ENCODE data around the gene TRERF1.

Gene TRERF1

DNA sequence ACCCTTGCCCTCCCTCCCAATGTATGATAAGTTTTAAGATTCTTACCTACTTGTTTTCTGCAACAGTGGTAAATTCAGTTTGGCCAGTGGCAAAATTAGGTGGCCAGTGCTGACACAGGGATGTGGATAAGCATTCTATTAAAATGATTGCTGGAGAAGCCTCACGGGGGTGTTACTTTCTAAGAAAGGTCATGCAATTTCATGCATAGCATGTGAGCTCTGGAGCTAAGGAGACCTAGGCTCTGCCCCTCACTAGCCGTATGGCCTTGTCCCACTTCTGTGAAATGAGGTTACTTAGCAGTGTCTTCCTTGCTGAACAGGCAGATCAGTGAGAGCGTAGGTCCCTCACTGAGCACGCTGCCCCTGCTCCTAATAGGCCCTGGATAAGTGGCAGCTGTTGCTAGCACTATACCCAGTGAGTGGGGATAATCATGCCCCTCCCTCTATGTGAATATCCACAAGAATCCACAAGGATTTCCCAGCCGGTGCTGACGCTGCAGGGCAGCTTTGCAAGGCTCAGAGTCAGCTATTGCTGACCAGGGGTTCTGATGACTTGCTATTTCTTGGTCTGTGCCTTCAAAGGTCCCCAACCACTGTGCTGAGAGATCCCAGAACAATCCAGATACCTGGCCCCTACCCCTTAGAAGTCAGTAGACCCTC, 147.5 kb downstream of the TRERF1 start:
- DNase-seq (ENCODE audit: low read depth, low spot score) = no peak

DNA sequence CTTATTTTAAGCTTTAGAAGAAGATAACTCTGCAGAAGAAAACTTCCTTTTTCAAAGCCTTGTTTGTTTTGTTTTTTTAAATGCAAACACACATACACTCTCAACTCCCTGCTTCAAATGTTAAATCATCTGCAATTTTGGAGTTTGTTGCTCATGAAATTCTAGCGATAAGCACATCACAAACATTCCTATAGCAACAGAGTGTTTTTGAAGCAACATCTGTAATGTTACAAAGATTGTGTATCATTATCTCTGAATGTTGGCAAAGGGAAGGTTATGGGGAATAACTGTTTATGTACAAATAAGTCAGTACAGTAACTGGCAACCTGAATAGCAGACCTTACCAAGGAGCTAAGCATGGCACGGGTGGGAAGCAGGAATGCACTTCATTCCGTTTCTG, 149.3 kb downstream of the TRERF1 start:
- DNase-seq (ENCODE audit: low read depth, low spot score) = no peak

DNA sequence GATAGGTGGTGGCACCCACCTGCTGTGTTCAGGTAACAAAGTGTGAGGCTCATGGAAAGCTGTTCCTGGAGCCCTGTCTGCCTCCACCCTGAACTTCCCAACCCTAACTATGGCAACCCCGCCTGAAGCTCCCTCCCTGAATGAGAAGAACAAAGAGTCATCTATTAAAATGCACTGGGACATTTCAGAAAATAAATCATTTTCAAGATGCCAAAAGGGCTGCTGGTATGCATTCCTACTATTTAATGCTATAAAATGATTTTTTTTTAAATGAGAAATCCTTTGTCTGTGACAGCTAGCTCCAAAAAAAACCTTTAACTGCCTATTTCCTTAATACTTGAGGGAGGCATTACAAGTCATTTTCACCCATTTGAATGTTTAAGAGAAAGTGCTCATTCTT, 149.7 kb downstream of the TRERF1 start:
- DNase-seq (ENCODE audit: low read depth, low spot score) = no peak

DNA sequence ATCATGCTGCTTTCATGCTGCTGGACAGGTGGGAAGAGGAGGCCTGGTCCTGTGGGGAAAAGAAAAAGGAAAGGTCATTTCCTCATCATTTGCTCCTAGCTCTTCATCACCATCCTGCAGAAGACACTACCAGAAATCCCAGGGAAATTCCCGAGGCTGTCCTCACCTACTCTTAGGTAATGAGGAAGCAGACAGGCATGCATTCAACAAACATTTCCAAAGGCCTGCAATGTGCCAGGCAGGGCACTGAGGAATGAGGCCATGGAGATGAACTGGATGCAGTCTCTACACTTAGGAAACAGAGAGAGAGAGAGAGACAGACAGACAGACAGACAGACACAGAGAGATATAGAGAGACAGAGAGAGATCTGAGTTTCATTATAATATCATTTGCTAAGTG, 151.0 kb downstream of the TRERF1 start:
- DNase-seq (ENCODE audit: low read depth, low spot score) = no peak

DNA sequence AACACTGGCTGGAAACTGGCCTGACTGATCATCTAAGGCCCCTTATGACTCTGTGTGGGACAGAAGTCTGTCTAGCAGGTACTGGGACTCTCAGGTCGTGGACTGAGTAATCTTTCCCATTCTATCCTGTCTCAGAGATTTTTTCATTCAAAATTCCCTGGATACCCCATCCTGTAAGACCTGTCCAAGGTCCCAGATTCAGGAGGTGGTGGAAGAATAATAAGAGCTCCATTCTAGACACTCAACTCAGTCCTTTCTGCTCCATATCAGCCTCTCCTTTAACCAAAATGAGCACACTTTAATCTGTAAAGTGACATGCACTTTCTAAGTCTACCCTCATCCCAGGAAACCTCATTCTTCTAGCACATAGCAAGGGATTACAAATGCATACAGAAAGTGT, 151.5 kb downstream of the TRERF1 start:
- no peak for DNase-seq (ENCODE audit: low read depth, low spot score)

DNA sequence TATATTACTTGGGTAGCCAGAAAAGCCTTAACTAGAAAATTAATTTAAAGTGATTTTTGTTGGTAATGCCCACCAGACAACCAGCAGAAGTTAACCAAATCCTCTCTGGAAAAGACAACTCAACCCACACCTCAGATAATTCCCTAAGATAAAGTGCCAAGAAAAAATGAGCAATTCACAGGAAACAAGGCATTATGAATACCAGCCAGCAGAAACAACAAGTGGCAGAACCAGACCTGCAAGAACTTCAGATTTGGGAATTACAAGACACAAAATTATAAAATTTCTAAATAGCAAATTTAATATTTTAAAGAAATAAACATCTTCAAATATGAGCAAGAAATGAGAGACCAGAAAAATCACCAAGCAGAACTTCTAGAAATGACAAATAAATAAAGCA, 154.1 kb downstream of the TRERF1 start:
- no peak for DNase-seq (ENCODE audit: low read depth, low spot score)

DNA sequence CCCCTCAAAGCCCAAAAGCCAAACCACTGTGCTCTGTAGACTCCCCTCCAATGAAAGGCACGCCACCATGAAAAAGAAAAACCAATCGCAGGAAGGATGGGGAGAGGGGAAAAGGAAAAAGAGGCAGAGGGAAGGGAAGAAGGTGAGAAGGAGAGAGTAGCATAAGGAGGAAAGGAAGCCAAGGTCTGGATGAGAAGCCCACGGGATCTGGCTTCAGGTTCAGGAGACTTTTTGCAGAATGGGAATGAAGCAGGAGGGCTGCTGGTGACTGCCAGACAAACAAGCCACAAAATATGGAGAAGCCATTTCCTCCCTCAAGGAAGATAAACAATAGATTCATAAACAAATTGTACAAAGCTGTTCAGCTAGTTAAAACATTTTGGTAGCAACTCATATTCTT, 155.1 kb downstream of the TRERF1 start:
- no peak for DNase-seq (ENCODE audit: low read depth, low spot score)

DNA sequence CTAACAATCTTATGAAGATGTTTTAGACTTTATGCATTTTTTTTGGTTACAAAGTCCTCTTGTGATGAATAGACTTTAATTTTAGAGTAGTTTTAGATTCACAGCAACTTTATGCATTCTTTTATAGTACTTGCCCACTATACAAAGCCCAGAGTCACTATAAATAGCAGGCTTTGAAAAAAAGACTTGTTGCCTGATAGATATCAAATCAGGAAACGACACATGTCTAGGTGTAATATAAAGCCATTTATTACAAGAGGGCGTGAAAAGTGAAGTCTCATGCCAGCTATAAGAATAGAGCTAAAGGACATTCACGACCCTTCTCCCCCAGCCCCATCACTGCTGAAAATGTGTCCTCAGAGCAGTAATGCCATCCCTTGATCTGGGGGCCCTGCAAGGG, 156.0 kb downstream of the TRERF1 start:
- DNase-seq (ENCODE audit: low read depth, low spot score) = no peak

DNA sequence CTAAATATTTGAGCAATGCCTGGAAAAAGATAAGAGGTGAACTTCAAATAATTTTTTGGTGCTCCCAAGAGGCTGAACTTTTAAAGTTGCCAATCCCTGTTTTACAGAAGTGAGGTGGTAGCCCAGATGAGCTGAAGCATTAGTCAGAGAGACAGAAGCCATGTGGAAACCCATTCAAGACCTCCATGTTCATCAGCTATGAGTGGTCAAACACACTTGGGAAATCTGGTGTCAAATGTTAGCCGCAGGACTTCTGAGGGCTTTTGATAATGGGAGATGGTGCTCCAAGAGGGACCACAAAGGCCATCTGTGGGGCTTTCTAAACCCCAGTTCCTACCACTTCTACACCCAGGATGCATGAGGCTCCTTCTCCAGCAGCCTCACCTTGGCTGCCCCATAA, 156.5 kb downstream of the TRERF1 start:
- no peak for DNase-seq (ENCODE audit: low read depth, low spot score)

DNA sequence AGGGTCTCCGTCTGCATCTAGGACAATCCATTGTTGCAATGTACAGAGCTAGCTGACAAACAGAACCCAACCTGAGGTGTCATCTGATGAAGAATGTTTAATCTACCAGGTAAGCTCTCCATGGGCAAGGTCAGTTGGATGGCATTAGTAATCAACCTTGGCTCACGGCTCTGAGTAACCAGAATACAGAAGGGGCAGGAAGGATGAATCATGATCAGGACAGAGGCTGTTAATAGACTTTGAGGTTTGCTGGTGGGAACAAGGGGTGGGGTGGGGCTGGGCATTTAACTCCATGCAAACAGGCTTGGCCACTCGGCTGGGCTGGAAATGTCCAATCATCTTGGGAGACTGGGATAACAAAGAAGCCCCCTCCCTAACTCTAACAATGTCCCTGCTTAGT, 157.0 kb downstream of the TRERF1 start:
- no peak for DNase-seq (ENCODE audit: low read depth, low spot score)

DNA sequence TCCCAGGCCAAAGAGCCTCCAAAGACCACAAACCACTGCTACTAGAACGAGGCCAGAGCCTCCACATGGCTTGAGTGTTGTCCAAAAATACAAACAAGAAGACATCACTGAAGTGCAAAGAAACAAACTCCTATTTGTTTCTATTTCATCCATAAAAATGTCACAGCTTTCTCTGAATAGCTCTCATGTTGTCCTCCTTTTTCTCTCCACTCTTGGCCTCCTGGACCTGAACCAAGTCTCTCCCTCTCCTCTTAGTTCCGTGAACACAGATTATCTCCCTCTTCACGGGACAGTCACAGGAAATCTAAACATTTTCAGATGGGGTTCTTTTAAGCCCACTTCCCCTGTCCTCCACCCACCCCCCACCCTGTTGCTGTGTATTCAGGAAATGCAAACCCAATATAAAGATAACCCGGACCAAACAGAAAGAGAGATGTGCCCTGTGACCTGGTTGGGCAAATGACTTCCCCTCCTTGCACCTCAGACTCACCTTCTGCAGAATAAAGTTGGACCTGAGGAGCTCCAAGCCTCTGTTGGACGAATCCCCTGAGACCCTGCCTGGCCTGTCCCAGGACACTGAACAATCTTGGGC, 158.2 kb downstream of the TRERF1 start:
- DNase-seq (ENCODE audit: low read depth, low spot score) = no peak

DNA sequence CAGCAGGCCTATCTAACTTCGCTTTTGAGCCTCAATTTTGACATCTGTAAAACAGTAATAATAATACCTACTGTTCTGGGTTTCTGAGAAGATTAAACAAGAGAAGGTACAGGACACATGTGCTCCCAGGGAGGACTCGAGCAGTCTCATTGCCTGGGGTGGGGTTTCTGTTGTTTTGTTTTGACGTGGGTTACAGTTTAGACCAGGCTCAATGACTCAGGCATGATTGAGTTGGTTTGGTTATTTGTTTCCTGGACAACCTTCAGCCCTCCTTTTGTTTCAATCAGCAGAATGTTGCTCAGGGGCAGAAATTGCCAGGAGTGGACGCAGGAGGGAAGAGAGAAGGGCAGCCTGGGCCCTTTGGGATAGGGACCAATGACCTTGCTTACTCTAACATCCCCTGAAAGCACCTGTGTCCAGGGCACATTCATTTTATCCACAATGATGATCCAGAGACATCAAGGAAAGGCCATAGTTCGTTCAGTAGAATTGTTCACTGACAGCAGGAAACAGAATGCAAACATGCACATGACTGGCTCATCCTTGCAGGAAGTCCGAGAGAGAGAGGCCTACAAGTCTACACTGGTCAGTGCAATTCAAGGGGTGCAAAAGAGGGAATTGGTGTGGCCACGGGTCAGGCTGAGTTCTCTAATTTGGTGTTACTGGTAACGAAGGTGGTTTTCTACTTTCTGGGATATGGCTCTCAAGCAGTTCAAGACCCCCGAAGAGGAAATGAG, 159.6 kb downstream of the TRERF1 start:
- DNase-seq (ENCODE audit: low read depth, low spot score) = no peak

DNA sequence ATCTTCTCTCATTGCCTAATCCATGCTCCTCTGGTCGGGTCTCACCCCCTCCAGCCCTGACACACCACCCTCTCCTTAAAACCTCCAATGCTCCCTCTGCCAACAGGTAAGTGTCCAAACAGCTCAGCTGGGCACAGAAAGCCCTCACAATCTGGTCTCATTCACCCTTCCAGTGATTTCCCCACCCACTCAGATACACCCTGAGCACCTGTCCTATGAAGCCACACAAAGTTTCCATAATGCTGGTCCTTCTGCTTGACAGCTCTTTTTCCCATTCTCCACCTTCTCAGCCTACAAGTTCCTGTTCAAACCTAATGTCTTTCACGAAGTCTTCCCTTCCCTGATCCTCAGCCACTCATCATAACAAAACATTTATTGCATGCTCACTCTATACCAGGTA, 164.0 kb downstream of the TRERF1 start:
- DNase-seq (ENCODE audit: low read depth, low spot score) = no peak

DNA sequence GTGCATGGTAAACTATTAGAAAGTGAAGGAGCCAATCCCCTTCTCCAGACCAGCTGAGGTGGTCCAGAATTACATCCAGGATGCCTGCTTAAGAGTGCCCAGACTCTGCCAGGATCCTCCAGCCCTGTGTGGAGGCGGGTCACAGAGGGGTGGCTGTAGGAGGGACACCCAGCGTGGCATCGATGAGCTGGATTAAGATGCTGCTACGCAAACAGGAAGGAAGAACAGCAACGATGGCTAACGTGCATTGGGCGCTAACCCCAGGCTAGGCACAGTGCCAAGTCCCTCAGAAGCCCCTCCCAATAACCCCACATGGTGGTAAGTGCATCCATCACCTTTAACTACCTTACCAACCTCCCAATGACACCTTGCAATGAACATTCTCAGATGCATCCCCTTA, 170.2 kb downstream of the TRERF1 start:
- no peak for DNase-seq (ENCODE audit: low read depth, low spot score)

DNA sequence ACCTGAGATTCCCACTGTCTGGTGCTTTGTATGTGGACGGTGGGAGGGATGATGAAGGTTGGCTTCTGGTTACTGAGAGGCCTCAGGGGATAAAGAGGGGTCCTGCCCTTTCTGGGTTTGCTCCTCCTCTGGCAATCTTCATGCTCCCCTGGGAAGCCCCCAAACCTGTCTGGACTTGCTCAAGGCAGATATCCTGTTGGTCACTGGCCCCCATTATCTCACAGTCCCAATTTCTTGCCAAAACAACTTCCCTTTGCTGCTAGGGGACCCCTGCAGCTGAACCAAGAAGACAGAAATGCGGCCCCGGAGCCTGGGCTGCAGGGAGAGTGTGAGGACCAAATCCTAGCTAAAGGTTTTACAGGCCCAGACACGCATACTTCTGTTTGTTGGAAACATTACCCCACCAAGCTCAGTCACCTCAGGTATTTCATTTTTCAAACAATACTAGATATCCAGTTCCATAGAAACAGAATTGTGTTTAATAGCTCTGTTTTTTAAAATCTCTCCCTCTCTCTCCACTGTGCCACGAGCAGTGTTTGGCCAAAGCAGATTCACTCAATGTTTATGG, 170.7 kb downstream of the TRERF1 start:
- DNase-seq (ENCODE audit: low read depth, low spot score) = no peak

DNA sequence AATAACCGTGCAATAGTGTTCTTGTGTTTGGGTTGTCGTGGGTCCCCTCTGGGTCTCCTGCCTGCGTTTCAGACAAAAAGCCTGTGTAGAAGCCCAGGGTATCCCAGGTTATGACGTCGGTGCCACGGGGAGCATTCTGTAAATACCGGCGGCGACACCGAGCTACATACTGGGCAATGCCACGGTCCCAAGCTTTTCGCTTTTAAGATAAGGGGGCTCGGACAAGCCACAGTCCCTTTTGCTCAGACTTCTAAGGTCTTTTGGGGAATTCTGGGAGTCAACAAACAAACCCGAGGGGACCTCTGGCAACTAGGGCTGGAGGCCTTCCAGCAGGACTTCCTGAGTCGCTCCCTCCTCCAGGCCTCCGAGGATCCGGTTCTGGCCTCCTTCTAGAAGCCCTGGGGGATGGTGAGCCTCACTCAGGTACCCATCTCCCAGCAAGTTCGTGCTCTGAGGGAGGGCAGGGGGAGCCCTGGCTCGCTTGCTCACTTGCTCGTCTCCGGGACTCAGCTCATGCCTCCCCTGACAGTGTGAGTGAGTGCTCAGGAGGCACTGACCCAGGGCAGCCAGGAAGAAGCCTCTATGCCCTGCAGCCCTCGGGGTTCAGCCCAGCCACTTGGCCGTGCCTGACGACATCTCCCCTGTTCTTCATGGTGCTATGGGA, 171.6 kb downstream of the TRERF1 start:
- DNase-seq (ENCODE audit: low read depth, low spot score) = no peak

DNA sequence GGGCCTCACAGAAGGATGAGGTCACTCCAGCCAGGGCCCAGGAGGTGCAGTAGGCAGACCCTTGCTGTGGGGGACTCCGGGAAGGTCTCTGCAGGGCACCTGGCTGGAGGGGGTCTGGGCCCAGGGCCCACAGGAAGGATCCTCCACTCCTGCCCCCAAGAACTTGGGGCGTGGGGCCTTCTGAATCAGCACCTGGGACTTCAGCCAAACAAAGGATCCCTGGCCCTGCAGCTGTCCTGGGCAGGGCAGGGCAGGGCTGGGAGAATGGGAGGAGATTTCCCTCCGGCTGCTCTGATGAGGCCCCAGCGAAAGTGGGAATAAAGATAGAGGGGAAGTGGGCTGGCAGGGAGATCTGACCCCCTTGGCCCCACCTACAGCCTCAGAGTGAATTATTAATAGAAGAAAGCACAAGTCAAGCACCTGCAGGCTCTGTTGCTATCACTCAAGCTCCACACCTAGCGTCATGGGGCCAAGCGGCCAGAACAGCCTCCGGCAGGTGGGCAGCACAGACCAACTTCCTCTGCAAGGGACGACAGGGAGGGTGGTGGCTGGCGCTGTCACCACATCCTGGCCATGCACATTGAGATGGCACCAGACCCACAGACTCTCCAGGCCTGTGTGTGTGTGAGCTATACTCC, 172.5 kb downstream of the TRERF1 start:
- no peak for DNase-seq (ENCODE audit: low read depth, low spot score)

DNA sequence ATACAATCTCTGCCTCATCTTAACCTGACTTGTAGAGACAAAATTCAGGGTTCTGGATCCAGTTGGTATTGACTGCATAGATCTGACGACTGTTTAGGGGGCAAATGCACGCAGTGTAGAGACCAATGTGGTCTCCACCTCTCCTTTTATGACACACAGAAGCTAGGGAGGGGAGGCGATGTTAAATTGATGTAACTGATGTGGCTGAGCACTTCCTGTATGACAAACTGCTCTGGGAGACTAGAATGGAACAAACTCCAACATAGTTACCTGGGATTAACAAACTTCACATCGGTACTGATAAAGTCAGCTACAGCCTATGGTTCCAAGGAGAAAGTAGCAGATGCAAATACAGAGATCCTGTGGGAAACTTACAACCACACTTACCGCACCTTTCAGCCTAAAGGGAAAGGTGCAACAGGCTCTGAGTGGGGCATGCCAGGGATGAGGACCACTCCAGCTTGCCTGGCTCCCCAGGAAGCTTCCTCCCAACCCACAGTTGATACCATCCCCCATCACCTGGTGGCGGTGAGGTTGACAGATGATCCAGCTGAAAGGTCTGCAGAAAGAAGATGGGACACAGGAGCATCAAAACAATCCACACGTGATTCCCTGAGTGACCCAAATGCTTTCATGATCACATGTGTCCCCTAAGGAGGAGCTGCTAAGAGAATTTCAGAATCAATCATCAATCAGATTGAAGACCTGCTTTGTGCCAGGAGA, 173.4 kb downstream of the TRERF1 start:
- DNase-seq (ENCODE audit: low read depth, low spot score) = no peak

DNA sequence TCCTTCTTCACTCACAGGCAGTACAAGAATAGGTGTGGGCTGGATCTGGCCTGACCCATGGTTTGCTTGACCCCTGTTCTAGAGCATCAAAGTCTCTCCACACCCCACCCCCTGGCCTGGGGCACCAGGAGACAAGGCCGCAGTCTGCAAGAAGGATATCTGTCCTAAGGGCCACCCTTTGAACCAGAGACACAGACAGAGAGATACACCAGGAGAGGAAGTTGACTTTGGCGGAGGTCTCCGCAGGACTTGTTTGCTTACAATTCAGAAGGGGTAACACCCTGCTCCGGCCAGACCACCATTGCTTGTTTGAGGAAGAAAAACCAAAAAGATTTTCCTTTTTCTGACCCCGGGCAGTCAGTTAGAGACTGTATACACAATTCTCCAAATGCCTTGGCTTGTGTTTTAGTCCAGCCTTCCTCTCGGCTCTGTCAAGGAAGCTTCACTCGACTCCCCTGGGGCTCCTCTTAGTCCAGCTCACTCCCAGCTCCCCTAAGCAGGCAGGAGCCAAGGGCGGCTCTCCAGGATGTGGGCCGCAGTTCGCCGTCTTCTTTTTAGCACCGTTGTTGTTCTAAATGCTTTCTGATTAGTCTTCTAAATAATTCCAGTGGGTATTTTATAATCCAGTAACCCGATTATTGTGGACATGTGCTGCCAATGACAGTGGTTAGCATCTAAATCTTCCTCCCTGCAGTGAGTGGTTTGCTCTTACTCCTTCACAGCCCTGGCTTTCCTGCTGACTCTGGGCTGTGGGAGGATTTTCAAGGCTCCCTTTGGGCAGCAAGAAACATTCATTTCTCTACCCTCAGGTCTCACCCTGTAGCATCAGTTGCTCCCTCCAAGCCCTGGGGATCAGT, 175.5 kb downstream of the TRERF1 start:
- DNase-seq (ENCODE audit: low read depth, low spot score) = no peak

DNA sequence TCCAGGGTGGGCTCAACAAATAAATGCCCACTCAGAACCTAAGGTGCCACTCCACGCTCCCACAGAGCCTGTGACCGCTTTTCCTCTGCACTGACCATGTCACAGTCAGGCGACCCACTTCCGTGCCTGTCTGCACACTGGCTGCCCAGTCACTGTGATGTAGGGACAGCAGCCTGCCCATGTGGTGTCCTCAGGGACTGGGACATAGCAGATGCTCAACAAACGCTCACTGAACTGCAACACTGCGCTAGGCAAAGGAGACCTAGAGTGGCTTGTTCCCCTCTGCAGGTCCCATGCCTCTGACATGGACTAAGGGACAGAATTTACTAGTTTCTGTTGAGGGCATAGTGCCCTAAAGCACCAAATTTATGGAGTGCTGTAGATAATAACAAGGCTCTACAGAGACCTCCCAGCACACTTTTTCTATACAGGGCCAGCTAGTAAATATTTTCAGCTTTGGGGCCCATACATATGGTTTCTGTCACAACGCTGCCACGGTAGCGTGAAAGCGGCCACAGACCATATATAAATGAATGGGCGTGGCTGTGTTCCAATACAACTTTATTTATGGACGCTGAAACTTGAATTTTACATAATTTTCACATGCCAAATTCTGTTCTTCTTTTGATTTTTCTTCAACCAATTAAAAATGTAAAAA, 176.2 kb downstream of the TRERF1 start:
- DNase-seq (ENCODE audit: low read depth, low spot score) = no peak
